ACC112 (cell line): Measurements from ENCODE around the gene PSKH1.
A peak's percentile ranks its signal among the peaks of the same experiment; 100 is the strongest.

ENCODE experiments used
- H2AFZ ChIP-seq: fragments of 200-600 bp; sonication (generic); one replicate; pipeline ENCODE4 v1.6.0; 2017; ENCODE audit warnings: antibody characterized with exemption, low read length; ENCODE audit not compliant: unreplicated experiment
- H3K27ac ChIP-seq: fragments of 200-600 bp; sonication (generic); 2 replicates; pipeline ENCODE4 v1.5.1; 2014; ENCODE audit warnings: low read depth, mild to moderate bottlenecking, antibody characterized with exemption, low read length, moderate library complexity
- H3K27me3 ChIP-seq: fragments of 200-600 bp; sonication (generic); 2 replicates; pipeline ENCODE4 v1.6.1; 2014; ENCODE audit warnings: mild to moderate bottlenecking, antibody characterized with exemption, low read length, moderate library complexity, mixed read lengths; ENCODE audit not compliant: insufficient read depth
- H3K36me3 ChIP-seq: fragments of 200-600 bp; sonication (generic); 2 replicates; pipeline ENCODE4 v1.6.1; 2016; ENCODE audit warnings: mild to moderate bottlenecking, antibody characterized with exemption, low read length, moderate library complexity, mixed read lengths; ENCODE audit not compliant: insufficient read depth
- H3K4me1 ChIP-seq: fragments of 200-600 bp; sonication (generic); one replicate; pipeline ENCODE4 v1.6.1; 2016; ENCODE audit warnings: low read length, mixed read lengths; ENCODE audit not compliant: insufficient read depth, unreplicated experiment, control insufficient read depth
- H3K4me3 ChIP-seq: fragments of 200-600 bp; sonication (generic); 2 replicates; pipeline ENCODE4 v1.5.1; 2014; ENCODE audit warnings: mild to moderate bottlenecking, low read depth, low read length
- H3K79me2 ChIP-seq: fragments of 200-600 bp; sonication (generic); one replicate; pipeline ENCODE4 v1.6.0; 2016; ENCODE audit warnings: low read length; ENCODE audit not compliant: control insufficient read depth, unreplicated experiment, insufficient read depth

PSKH1 gene

GRCh38 chr16:67963292-67963661, 70.2 kb downstream of the PSKH1 start:
- Histone ChIP-seq H3K4me3 (no peak overlapping the region), H3K36me3 (peaks cover 25% of the 10 kb centered on the region), H3K4me1 (peaks cover 68% of the 10 kb centered on the region), H3K27ac (no peak overlapping the region), H3K79me2 (peaks cover 78% of the 10 kb centered on the region), H2AFZ (no peak overlapping the region), H3K27me3 (no peaks in the 10 kb centered on the region)

- Histone ChIP-seq H3K27ac (no peak overlapping the region), H3K79me2 (peaks cover 74% of the 10 kb centered on the region), H3K4me3 (no peak overlapping the region), H3K4me1 (peaks cover 66% of the 10 kb centered on the region), H3K27me3 (no peaks in the 10 kb centered on the region), H3K36me3 (peaks cover 20% of the 10 kb centered on the region), H2AFZ (no peak overlapping the region)
Measured at GRCh38 chr16:67963662-67964321, 70.7 kb downstream of the PSKH1 start.

GRCh38 chr16:67964477-67965131, 71.5 kb downstream of the PSKH1 start:
- H3K27ac ChIP-seq: no peak overlapping the region
- peaks cover 68% of the 10 kb centered on the region for H3K79me2 ChIP-seq
- H3K4me3 ChIP-seq: no peak overlapping the region
- no peak overlapping the region for H2AFZ ChIP-seq
- no peaks in the 10 kb centered on the region for H3K27me3 ChIP-seq
- H3K4me1 ChIP-seq: peaks cover 58% of the 10 kb centered on the region
- H3K36me3 ChIP-seq: peaks cover 19% of the 10 kb centered on the region

GRCh38 chr16:67965668-67966548, 72.9 kb downstream of the PSKH1 start:
- no peak overlapping the region for H2AFZ ChIP-seq
- peaks cover 61% of the 10 kb centered on the region for H3K79me2 ChIP-seq
- H3K36me3 ChIP-seq: peaks cover 18% of the 10 kb centered on the region
- peaks cover 45% of the 10 kb centered on the region for H3K4me1 ChIP-seq
- peak overlapping the region; percentile 15 for H3K27ac ChIP-seq
- H3K4me3 ChIP-seq: peak overlapping the region; percentile 88
- no peaks in the 10 kb centered on the region for H3K27me3 ChIP-seq

- peaks cover 37% of the 10 kb centered on the region for H3K4me1 ChIP-seq
- peak overlapping the region; percentile 76 for H3K27ac ChIP-seq
- H3K4me3 ChIP-seq: peak overlapping the region; percentile 88
- H3K27me3 ChIP-seq: no peaks in the 10 kb centered on the region
- H3K36me3 ChIP-seq: peaks cover 11% of the 10 kb centered on the region
- no peak overlapping the region for H2AFZ ChIP-seq
- peaks cover 58% of the 10 kb centered on the region for H3K79me2 ChIP-seq
Measured at GRCh38 chr16:67966549-67967182, 73.6 kb downstream of the PSKH1 start.

GRCh38 chr16:67967183-67967957, 74.3 kb downstream of the PSKH1 start:
- H3K36me3 ChIP-seq: peaks cover 9% of the 10 kb centered on the region
- H3K79me2 ChIP-seq: peaks cover 55% of the 10 kb centered on the region
- H3K27me3 ChIP-seq: no peaks in the 10 kb centered on the region
- H2AFZ ChIP-seq: no peak overlapping the region
- peak overlapping the region; percentile 76 for H3K27ac ChIP-seq
- H3K4me3 ChIP-seq: peak overlapping the region; percentile 88
- peaks cover 36% of the 10 kb centered on the region for H3K4me1 ChIP-seq

GRCh38 chr16:67967958-67968399, 74.9 kb downstream of the PSKH1 start:
- Histone ChIP-seq H3K4me1 (peaks cover 34% of the 10 kb centered on the region), H3K27ac (peak overlapping the region; percentile 76), H2AFZ (peak overlapping the region; percentile 71), H3K79me2 (peaks cover 53% of the 10 kb centered on the region), H3K4me3 (peak overlapping the region; percentile 88), H3K27me3 (no peaks in the 10 kb centered on the region), H3K36me3 (peaks cover 6% of the 10 kb centered on the region)

GRCh38 chr16:67968400-67969253, 75.6 kb downstream of the PSKH1 start, which contains the start of gene SLC12A4:
Gene SLC12A4, minus strand, starts transcription at chr16:67968637. Its CDS starts 84 bp downstream, at chr16:67968553.
- Histone ChIP-seq H3K27ac (peak within 1 kb of the TSS; percentile 76), H3K4me1 (peaks cover 27% of the 10 kb centered on the region), H3K79me2 (peaks cover 47% of the 10 kb centered on the region), H3K4me3 (peak within 1 kb of the TSS; percentile 88), H2AFZ (peak within 1 kb of the TSS; percentile 95), H3K36me3 (peaks cover under 1% of the 10 kb centered on the region), H3K27me3 (no peaks in the 10 kb centered on the region)
